ENCODE results near the gene GZF1. TPM values are rescaled to one million over a fixed set of nuclear protein-coding genes. Genes with fewer than 3 reads are reported as not detected.

Gene GZF1
- total and polyA plus RNA-seq, 12 donors, result 8.6 to 42.7 (median 27.1) TPM

DNA sequence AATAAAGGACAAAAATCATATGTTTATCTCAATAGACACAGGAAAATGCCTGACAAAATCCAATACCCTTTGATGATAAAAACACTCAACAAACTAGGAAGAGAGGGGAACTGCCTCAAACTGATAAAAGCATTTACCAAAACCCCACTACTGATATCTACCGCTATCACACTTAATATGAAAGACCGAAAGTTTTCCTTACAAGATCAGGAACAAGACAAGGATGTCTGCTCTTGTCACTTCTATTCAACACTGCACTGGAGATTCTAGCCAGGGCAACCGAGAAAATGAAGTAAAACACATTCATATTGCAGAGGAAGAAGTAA is 25.1 kb downstream of the GZF1 start:
- peaks cover 0 to 67% (median 10%) of the 10 kb centered on the region in 9 donors for H3K36me3 ChIP-seq
- no peaks in the 10 kb centered on the region for H3K9me3 ChIP-seq
- no peak overlapping the region for H3K4me3 ChIP-seq
- DNase-seq (no peak), ATAC-seq (no peak)
- WGBS, 2 donors, result 94 to 96% methylated on average over 3 of the region's 3 CpGs
- H3K4me1 ChIP-seq, result peaks cover 0 to 17% (median 4%) of the 10 kb centered on the region in 9 donors
- H3K27ac ChIP-seq, result peak overlapping the region in 1 of 10 donors; percentile 16
- no peaks in the 10 kb centered on the region for H3K27me3 ChIP-seq
- TF ChIP-seq, protein P1, sequence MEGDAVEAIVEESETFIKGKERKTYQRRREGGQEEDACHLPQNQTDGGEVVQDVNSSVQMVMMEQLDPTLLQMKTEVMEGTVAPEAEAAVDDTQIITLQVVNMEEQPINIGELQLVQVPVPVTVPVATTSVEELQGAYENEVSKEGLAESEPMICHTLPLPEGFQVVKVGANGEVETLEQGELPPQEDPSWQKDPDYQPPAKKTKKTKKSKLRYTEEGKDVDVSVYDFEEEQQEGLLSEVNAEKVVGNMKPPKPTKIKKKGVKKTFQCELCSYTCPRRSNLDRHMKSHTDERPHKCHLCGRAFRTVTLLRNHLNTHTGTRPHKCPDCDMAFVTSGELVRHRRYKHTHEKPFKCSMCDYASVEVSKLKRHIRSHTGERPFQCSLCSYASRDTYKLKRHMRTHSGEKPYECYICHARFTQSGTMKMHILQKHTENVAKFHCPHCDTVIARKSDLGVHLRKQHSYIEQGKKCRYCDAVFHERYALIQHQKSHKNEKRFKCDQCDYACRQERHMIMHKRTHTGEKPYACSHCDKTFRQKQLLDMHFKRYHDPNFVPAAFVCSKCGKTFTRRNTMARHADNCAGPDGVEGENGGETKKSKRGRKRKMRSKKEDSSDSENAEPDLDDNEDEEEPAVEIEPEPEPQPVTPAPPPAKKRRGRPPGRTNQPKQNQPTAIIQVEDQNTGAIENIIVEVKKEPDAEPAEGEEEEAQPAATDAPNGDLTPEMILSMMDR (IDR thresholded peaks at IDR 0.05), result no peak
- intact Hi-C loops (cut with DNase I), result no loop called here

DNA sequence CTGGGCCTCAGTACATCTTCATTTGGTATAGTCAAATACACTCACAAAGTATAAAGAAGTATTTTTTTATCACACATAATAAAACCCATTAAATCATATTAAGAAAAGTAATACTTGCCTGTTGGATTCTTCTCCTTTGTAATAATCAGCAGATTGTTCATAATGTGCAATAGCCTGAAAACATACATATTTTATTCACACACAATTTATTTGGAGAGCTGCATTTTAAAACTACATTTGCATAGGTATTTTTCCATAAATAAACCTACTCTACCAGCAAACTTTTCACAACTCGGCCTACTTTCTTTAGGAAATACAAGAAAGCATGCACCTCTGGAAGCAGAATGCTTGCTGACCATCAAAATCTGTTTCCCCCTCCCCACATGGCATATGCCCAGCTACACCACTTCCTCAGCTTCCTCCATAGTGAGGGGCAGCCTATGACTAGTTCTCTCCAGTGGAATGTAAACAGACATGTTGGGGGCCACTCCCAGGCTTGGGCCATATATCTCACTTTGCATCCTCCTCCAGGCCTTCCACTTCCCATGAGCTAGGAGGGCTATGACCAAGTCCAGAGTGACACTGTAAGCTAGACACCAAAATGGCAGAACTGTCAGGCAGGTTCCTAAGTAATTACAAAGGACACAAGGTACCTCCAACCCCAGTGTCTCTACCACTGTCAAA is 28.3 kb downstream of the GZF1 start:
- Histone ChIP-seq H3K36me3 (peaks cover 0 to 88% (median 24%) of the 10 kb centered on the region in 9 donors), H3K4me1 (peaks cover 0 to 12% (median 3%) of the 10 kb centered on the region in 9 donors), H3K27me3 (no peaks in the 10 kb centered on the region), H3K4me3 (no peak overlapping the region), H3K27ac (no peak overlapping the region), H3K9me3 (no peaks in the 10 kb centered on the region)
- 89 to 92% methylated on average over 1 of the region's 1 CpG for WGBS, 2 donors
- DNase-seq (no peak), ATAC-seq (no peak)
- intact Hi-C loops (cut with DNase I), result no loop called here
- TF ChIP-seq, protein P1 (IDR thresholded peaks at IDR 0.05), result no peak

DNA sequence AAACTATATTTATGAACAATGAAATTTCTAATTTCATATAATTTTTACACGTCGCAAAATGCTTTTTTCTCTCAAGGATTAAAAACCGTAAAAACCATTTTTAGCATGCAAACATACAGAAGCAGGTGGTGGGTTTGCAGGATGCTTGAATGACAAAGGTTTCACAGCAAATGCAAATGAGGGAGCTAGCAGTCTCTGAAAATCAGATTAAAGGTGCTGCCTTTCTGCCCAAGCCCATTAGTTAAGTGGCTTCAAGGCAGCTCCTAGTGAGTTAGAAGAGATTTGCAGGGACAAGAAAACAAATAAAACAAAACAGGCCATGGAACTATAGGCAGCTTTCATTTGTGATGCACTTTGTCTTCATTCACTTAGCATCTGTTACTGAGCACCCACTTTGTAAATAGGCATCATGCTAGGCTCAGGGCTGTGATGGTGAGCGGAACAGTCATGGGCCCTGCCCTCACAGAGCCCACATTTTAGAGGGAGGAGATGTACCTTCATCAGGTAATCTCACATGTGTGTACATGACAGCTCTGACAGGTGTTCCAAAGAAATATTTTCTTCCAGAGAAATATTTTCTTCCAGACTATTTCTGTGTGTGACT is 29.8 kb downstream of the GZF1 start:
- Histone ChIP-seq H3K9me3 (no peaks in the 10 kb centered on the region), H3K4me1 (peaks cover 1 to 6% (median 3%) of the 10 kb centered on the region in 9 donors), H3K27ac (no peak overlapping the region), H3K27me3 (no peaks in the 10 kb centered on the region), H3K36me3 (peaks cover 0 to 99% (median 24%) of the 10 kb centered on the region in 9 donors), H3K4me3 (no peak overlapping the region)
- WGBS, 2 donors, result 95 to 96% methylated on average over 4 of the region's 4 CpGs
- no peak for DNase-seq
- intact Hi-C loops (cut with DNase I), result no loop called here
- TF ChIP-seq, protein P1 (IDR thresholded peaks at IDR 0.05), result no peak
- no peak for ATAC-seq

DNA sequence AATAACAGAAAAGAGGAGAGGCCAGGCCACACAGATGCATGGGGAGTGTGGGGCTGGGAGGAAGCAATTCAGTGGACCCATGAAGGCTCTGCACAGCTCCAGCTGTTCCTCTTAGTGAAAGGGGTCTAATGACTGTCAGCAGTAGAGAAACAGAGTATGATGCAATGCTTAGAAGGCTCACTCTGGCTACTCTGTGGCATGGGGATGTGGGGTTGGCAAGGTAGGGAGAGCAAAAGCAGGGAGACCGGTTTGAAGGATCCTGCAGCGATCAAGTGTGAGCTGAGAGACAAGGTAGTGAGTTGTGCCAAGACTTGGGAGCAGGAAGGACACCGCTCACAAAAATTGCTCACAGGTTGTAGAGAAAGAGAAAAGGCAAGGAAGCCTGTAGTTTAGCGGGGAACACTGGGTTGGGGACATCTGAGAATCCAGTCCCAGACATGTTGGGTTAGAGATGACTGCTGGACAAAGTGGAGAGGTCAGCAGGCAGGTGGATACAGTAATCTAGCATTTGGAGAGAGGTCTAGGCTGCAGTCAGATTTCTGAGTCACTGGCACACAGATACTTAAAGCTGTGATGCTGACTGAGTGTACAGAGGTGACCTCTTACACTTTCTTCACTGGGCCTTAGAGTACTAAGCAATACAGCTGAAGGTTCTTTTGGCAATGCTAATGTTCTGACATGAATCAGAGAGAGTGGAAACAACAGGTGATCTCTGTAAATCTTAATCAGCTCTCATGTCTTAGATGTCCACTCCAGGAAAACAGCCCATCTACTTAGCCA is 32.2 kb downstream of the GZF1 start:
- ATAC-seq (no peak), DNase-seq (no peak)
- 96 to 100% methylated on average over 4 of the region's 4 CpGs for WGBS, 2 donors
- no peaks in the 10 kb centered on the region for H3K27me3 ChIP-seq
- H3K4me1 ChIP-seq, result peaks cover 2 to 25% (median 19%) of the 10 kb centered on the region in 9 donors
- TF ChIP-seq, protein P1 (IDR thresholded peaks at IDR 0.05), result no peak
- H3K36me3 ChIP-seq, result peaks cover 0 to 78% (median 24%) of the 10 kb centered on the region in 9 donors
- H3K9me3 ChIP-seq, result no peaks in the 10 kb centered on the region
- no peak overlapping the region for H3K4me3 ChIP-seq
- no peak overlapping the region for H3K27ac ChIP-seq
- intact Hi-C loops (cut with DNase I), result no loop called here
